Ovary (tissue), 3 donors: Measurements from ENCODE around the gene SCN4B.

Source experiments
- EP300 ChIP-seq: sonication (generic); formaldehyde crosslinking; IDR thresholded peaks from one replicate; pipeline ENCODE4 v1.6.1; 2017; ENCODE audit warnings: antibody characterized with exemption
- POLR2A ChIP-seq: fragments of 450-650 bp; IDR thresholded peaks from one replicate; pipeline ENCODE4 v1.6.1; 2017; ENCODE audit warnings: antibody characterized with exemption, mild to moderate bottlenecking, moderate library complexity
- TF ChIP-seq, protein P1 (sequence below), 3 donors: fragments of 450-650 bp in 2 of 3; fragments of 200-600 bp in 1 of 3; IDR thresholded peaks; one replicate each; pipeline versions ENCODE4 v1.5.1 to v1.8.0; 2016 to 2022; ENCODE audit warnings: antibody characterized with exemption in 3 of 3, mild to moderate bottlenecking in 1 of 3
- donor health status: DM: no; HTN: no; CAD: no.

DNA sequence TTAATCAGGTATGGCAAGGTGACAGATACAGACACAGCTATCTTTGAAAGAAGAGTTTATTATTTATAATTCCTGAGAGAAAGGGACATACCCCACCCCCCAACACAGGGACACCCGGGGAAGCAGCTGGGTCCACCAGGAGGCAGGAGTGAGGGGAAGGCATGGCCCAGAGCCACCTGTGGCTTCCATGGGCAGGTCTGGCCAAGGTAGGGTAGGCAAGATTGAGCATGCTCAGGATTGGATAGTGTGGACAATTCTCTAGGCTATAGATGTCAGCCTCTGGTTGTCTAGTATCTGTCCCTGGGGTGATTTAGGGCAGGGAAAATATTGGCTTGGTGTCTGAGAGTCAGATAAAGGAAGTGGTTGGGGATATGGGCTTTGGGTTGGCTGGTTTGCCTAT is 38.4 kb downstream of the SCN4B start:
- TF ChIP-seq, protein P1, sequence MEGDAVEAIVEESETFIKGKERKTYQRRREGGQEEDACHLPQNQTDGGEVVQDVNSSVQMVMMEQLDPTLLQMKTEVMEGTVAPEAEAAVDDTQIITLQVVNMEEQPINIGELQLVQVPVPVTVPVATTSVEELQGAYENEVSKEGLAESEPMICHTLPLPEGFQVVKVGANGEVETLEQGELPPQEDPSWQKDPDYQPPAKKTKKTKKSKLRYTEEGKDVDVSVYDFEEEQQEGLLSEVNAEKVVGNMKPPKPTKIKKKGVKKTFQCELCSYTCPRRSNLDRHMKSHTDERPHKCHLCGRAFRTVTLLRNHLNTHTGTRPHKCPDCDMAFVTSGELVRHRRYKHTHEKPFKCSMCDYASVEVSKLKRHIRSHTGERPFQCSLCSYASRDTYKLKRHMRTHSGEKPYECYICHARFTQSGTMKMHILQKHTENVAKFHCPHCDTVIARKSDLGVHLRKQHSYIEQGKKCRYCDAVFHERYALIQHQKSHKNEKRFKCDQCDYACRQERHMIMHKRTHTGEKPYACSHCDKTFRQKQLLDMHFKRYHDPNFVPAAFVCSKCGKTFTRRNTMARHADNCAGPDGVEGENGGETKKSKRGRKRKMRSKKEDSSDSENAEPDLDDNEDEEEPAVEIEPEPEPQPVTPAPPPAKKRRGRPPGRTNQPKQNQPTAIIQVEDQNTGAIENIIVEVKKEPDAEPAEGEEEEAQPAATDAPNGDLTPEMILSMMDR (IDR thresholded peaks at IDR 0.05) = no peak
- TF ChIP-seq EP300 = no peak
- no peak for TF ChIP-seq POLR2A
